Stimulated activated CD4-positive, alpha-beta T cell treated with anti-CD3 and anti-CD28 coated beads, Interleukin-2, amount 100 ng/mL, for 48 hours (primary cell): ENCODE data around the gene SLC44A3.
"Not testable (repeated sequence)": the region's sequence is repeated elsewhere in the genome, so short reads cannot be mapped to it uniquely, and the experiment has no call there.

Experiments
- DNase-seq, 2 donors: peaks; one replicate each; pipeline ENCODE4 v3.0.0-alpha.2; 2020

Gene SLC44A3

GRCh38 chr1:94940738-94941137 is 120.6 kb downstream of the SLC44A3 start:
- DNase-seq: no peak

- DNase-seq: not testable (repeated sequence)
Observed at GRCh38 chr1:94941480-94941879, 121.3 kb downstream of the SLC44A3 start.

- no peak for DNase-seq
Observed at GRCh38 chr1:94942171-94943128, 122.3 kb downstream of the SLC44A3 start.
